ENCODE data around the gene KIZ.

DNA sequence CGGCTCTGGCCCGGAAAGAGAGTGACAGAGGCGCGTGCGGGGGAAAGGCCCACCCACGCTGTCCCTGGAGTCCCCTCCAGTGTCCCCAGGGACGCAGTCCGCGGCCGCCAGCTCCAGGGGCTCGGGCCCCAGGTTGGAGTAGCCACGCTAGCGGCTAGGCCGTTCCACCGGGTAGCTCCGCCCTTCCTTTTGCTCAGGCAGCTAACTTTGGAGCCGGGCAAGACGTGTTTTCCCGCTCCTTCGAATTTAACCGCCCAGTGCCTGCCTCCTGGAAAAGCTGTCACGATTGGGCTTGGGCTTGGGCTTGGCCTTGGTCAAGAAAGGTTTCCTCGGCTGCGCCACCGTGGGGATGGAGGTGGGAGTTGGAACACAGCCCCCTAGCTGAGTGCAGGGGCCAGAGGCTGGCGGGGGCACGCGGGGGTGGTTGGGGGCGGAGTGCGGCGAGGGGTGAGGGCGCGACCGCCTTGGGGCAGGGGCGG, 24.4 kb upstream of the KIZ start:
- TF ChIP-seq, protein P1, sequence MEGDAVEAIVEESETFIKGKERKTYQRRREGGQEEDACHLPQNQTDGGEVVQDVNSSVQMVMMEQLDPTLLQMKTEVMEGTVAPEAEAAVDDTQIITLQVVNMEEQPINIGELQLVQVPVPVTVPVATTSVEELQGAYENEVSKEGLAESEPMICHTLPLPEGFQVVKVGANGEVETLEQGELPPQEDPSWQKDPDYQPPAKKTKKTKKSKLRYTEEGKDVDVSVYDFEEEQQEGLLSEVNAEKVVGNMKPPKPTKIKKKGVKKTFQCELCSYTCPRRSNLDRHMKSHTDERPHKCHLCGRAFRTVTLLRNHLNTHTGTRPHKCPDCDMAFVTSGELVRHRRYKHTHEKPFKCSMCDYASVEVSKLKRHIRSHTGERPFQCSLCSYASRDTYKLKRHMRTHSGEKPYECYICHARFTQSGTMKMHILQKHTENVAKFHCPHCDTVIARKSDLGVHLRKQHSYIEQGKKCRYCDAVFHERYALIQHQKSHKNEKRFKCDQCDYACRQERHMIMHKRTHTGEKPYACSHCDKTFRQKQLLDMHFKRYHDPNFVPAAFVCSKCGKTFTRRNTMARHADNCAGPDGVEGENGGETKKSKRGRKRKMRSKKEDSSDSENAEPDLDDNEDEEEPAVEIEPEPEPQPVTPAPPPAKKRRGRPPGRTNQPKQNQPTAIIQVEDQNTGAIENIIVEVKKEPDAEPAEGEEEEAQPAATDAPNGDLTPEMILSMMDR (conservative IDR thresholded peaks at IDR 0.05; ENCODE audit: low read depth, low read length): no peak
- TF ChIP-seq EZH2 (IDR thresholded peaks at IDR 0.05; ENCODE audit: low read length, unreplicated experiment): no peak
